ENCODE measurements around the gene ABCA8.
"Not testable (repeated sequence)": the region's sequence is repeated elsewhere in the genome, so short reads cannot be mapped to it uniquely, and the experiment has no call there.

Gene ABCA8

DNA sequence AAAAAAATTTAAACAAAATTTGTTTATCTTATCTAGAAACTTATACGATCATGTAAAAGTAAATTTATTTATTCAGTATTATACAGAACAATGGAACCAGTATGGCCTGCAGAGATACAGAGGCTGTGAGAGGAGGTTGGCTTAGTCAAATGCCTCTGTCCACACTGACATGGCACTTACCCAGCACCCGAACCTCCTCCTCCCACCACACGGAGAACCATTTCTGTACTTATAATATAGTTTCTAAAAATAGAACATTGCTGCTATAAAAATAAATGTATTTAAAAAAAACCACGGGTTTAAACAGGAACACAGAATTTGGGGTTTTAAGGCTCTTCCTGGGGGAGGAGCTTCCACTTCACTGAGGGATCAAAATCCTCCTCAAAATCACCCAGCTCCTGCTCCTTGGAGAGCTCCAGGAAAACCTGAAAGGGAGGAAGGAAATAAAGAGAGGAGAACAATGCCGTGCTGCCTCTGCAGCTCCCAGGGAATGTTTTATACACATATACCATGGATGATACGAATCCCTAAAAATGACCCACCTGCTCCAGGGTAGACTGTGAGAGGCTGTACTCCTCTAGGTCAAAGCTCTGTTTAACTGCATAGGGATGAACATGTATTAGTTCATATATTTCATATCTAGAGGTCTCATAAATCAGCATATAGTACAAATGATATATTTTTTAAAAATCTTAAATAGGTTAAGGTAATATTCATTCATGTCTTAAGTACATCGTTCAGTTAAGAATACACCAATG is 87.3 kb downstream of the ABCA8 start:
- DNase-seq (ENCODE audit: low read depth), result no peak

DNA sequence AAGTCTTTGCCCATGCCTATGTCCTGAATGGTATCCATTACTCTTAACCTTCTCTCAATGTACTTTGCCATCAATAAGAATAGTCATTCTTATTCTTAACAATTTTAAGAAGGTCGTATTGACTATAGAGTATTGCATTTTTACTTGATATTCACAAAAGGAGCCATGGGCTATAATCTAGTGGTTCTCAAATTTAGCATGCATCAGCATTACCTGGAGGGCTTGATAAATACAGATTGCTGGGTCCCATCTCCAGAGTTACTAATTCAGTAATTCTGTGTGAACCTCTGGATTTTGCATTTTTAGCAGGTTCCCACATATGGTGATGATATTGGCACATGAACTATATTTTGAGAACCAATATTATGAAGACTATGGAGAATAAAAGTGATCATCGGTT is 89.6 kb downstream of the ABCA8 start:
- DNase-seq (ENCODE audit: low read depth), result no peak

DNA sequence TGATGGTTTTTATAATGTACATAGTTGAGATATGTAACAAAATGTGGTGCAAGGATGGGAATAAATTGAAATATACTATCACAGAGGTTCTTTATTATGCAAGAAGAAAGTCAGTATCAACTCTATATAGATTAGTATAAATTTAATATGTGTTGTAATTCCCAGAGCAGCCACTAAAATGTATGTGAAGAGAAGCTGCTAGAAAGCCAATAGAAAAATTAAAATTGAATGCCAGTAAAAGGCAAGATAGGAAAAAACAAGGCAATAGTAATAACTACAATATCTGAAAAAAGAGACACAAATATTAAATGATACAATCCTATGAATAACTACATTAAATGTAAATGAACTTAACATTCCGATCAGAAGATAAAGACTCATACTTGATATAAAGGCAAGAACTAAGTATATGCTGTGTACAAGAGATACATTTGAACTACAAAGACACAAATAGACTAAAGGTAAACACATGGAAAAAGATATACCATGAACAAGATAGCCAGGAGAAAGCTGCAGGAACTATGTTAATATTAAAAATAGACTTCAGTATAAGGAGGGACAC is 92.0 kb downstream of the ABCA8 start:
- no peak for DNase-seq (ENCODE audit: low read depth)

DNA sequence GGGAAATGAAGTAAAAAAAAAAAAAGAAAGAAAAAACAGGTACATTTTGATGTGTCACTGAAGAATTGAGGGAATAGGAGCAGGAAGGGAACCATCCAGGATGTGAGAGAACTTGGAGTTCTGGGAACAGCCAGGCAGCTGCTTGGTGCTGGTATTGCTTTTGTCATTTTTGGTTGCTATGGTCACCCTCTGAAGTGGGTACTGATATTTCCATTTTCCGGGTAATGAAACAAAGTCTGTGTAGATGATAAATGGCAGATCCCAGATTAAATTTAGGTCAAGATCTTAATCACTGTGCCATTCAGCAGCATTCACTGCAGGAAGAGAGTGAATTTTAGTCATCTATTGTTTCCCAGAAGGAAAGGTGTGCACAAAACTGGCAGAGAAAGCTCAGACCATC is 93.6 kb downstream of the ABCA8 start:
- no peak for DNase-seq (ENCODE audit: low read depth)

DNA sequence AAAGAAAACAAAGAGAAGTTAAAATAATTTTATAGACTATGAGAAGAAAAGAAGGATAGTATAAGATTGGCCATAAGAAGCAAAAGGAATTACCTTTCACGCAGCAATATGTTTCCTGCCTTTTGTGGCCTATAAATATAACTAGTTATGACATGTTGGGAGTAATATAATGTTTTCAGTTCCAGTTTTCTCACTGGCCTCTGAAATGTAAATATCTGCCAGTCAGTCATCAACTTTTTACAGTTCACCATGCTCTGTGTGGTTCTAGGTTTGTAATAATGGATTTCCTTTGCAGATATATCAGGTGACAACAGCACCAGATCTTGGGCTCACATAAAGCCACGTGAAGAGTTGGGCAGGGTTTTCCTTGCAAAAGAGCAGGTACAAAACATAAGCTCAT is 94.3 kb downstream of the ABCA8 start:
- DNase-seq (ENCODE audit: low read depth), result no peak

DNA sequence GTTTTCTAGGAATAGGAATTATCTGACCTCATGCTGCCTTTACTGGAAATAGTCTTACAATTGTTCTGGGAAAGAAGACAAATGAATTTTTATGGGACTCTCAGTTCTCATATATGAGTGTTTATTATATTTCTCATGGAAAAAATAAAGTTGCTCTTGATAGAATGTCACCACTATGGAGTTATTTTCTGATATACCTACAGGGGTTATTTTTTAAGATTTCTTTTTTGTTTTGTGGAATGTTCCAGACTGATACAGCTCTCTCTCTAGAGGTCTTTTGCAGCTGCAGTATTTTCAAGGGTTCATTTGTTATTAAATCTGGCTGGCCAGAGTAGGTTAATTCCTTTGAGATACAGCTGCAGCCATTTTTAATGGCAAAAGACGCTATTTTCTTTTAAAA is 100.7 kb downstream of the ABCA8 start:
- DNase-seq (ENCODE audit: low read depth), result no peak

DNA sequence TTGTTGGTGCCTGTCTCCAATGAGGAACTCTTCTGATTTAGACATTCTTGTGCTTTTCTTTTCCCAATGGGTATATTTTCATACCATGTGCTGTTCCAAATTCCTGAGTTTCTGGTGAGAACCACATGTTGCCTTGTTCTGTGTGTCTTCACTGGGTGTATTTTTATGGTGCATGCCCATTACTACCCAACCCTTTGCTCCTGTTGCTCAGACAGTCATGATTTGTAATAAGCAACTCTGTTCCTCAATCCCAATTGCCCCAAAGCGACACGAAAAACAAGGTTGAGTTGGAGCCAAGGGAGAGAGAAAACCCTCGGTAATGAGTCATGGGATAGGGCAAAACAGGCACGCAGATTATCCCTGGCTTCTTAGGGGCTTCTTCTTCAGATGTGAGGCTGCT is 101.8 kb downstream of the ABCA8 start:
- DNase-seq (ENCODE audit: low read depth), result no peak

DNA sequence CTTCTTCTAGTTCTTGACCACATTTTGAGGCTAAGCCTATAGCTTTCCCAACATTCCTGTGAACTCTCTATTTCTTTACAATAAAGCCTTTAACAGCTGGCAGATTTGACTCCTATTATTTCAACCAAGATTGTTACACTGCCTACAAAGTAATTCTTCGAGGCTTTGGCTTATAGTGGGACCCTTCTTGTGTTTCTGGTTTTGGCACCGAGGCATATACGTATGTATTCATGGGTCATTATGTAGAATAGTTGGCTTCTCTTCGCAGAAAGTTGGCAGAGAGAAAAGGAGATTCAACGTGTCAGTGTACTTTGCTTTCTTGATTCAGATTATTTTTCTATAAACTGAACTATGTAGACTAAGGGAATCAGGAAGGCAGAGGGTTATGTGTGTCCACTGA is 102.2 kb downstream of the ABCA8 start:
- no peak for DNase-seq (ENCODE audit: low read depth)

DNA sequence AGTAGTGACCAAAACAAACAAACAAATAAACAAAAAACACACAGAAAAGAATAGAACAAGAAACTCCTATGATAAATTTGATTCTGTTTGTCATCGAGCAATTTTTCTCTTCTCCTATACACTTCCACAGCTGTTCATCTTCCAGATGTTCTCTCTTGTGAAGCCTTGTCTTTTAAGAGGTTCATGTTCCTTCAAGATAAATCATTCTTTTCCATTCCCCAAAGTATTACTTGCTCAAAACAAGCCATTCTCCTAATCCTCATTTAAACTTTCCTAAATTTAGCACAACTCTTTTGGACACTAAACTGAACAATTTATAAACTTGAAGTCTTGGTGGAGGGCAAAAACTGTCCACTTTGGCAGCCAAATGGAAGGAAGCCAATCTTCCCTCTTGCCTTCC is 103.3 kb downstream of the ABCA8 start:
- DNase-seq (ENCODE audit: low read depth), result no peak

DNA sequence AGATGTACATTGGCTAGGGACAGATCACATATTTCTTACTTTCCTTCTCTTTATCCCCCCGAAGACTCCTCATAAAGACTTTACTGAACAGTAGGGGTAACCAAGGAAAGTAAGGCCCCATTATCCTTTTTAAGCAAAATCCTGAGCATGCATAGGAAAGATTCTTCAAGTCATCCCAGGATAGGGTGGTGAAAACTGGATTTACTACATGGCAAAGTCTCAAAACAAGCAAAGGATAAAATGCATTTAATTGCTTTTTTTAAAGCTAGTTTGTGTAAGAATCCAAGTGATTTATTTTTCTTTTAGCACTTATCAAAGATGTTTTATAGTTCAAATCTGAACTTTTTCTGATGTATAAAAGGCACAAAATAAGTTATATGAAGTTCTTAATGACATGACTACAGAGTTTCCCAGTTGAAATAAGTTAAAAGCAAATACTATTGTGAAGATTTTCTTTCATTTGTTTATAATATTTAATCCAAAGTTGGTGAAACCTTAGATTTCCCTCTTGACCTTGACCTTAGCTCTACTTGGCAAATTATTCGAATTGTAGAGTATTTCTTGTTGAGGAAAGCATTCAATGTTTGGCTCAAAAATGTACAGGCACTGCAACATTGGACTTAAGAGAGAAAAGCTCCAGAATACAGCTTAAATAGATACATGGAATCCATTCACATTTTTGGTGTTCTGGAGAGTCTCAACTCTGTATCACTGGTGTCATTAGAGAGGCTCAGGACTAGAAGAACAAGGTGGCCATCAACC is 104.3 kb downstream of the ABCA8 start:
- DNase-seq (ENCODE audit: low read depth), result no peak

DNA sequence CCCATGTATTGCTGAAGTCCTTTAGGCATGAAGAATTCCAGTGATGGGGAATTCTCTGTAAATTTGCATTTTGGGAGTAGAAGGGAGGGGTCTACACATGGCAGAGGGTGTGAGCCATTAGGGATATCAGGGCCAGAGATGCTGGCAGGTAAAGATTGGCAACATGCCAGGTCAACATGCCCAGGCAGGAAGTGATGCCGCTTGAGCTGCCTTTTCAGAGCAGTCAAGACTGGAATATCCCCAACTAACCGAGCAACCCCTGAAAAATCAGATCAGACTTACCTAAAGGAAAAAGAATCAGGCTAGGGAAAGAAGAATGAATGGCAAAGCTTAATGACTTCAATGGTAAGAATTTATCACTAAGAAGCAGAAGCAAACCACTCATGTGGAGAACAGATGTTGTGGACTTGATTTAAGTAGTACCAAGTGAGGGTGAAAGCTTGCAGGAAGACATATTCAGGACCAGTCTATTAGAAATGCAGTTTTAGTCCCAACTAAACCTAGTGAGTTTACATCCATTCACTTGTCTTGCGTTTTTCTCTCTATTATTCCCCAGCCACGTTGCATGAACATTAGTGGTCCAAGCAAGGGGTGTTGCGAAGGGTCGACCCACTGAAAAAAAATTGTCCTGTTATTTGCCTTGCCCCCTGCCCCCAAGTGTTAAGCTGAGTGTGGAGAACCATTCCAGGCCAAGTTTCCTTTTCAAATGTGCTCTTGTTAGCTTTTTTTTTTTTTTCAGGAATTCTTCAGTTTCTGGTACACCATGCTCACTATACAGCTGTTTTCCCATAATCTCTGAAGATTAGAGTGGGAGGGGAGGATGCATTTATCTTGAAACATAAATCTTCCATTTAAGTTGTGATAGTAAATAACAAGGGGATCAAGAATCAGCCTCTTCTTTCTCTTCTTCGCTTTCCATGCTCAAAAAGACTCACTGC is 105.2 kb downstream of the ABCA8 start:
- DNase-seq (ENCODE audit: low read depth), result no peak

DNA sequence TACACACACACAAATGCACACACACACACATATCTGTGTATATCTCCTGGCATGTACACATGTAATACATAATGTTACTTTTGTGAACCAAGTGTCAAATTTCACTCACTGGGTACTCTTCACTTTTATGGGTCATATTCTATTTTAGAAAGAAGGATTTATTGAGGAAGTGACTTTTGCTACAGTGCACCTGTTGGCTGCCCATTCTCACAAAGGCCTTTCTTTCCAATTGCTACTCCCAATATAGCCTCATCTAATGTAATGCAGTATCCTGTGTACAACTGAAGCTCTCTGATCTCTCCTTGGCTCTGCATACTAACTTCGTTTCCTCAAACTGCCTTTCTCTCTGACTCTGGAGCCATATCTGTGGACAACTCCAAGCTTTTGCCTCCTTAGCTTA is 107.5 kb downstream of the ABCA8 start:
- no peak for DNase-seq (ENCODE audit: low read depth)

DNA sequence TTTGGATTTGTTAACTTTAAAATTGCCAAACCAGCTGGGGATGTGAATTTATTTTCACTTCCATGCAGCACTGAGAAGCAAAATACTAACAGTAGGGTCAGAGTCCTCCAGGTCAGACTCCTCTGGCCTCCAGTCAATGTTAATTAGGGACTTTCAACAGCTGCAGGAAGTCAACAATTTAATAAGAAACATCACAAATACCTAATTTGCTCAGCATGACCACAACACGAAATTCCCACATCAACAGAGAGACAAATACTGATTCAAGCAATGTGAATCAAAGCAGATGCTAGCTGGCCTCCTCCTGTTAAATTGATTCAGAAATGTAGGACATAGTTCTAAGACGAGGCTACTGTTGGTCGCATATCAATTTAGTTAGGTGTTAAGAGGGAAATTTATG is 111.7 kb downstream of the ABCA8 start:
- no peak for DNase-seq (ENCODE audit: low read depth)

DNA sequence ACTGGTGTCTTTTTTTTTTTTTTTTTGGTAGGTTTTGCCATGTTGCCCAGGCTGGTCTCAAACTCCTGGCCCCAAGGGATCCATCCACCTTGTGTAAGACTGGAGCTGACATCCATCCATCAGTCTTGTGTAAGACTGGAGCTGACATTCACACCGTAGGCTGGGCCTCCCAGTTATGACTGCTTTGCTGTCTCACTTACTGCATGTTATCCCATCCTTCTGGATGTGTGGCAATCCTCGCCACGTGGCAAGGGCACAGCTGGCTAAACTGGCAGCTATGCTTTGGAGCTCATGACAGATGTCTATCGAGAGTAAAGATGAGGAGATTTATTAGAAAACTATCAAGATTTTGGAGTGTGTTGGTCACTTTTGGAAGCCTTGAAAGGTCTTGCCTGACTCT is 115.1 kb downstream of the ABCA8 start:
- no peak for DNase-seq (ENCODE audit: low read depth)

DNA sequence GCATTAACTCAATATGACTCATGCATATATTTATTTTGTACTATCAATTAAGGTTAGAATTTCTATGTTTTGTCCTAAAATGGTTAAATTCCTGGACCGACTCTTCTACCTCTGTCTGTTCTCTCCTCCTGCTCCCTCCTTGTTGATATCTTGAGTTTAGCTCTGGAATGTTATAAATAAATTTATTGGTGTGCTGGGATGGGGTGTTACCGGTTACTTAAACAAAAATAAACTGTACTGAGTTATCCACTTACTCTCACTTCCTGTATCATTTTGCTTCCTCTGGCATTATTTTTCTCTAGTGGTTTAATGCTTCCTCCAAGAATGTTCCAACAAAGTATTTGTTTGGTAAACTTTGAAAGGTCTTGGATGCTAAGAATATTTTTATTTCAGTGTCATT is 120.1 kb downstream of the ABCA8 start:
- no peak for DNase-seq (ENCODE audit: low read depth)

DNA sequence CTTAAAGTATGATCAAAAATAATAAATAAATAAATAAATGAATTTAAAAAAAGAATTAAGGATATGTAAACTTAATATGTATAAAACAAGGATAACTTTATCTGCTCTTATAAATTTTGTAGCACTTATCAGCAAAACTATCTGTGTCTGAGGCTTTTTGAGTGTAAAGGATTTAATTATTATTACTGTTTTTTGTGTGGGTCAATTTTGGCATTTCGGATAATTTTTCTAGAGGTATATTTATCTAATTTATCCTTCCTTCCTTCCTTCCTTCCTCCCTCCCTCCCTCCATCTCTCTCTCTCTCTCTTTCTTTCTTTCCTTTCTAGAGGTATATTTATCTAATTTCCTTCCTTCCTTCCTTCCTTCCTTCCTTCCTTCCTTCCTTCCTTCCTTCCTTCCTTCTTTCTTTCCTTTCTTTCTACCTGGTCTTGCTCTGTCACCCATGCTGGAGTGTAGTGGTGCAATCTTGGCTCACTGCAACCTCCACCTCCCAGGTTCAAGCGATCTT is 120.8 kb downstream of the ABCA8 start:
- DNase-seq (ENCODE audit: low read depth), result no peak

DNA sequence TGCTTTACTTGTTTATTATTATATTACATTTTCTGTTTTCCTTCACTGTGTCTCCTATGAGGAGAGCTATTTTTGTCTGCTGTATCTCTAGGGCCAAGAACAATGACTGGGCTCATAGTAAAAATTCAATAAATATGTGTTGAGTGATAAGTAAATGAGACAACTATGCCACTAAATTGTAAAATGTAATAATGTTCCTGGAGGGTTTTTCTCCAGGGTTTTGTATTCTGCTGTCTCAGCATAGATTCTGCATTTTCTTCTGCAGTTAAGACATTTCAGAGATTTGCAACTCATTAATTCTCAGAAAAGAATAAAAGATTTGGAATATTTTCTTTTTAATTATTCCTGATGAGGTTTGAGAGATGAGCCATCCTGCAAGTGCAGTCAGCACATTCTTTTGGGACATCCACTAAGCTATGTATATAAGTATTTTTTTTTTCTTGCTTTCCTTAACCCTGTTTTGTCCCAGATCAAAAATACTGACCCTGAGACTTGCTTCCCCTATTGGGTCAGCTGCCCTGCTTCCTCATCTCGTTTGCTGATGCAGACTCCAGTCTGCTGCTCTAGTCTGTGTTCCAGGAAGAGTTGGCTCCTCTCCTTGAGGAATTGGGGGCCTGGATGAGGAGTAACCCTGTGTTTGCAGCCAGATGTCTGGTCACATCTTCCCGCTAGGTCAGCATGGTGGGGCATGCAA is 122.9 kb downstream of the ABCA8 start:
- no peak for DNase-seq (ENCODE audit: low read depth)

DNA sequence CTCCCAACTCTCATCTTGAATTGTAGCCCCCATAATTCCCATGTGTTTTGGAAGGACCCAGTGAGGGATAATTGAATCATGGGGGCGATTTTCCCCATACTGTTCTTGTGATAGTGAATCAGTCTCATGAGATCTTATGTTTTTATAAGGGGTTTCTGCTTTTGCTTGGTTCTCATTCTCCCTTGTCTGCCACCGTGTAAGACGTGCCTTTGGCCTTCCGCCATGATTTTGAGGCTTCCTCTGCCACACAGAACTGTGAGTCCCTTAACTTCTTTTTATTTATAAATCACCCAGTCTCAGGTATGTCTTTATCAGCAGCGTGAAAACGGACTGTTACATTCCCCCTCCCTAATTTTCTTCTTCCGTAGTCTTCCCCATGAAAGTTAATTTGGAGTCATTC is 124.0 kb downstream of the ABCA8 start:
- DNase-seq (ENCODE audit: low read depth), result no peak

DNA sequence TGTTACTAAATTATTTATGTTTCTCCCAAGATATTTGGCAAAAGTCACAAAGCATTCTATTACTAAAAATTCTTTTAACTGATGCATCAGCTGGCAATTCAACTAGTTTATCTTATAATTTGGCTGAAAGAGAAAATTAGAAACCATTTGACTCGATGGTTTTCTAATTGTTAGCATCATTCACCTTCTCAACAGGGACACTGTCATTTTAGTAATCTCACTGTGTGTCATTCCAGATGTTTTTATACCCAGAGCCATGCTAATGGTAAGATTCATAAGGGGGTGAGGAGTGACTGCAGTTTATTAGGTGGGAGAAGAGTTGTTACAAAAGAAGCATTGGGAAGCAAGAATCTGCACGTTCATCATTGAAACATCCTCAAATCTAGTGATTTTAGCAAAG is 124.9 kb downstream of the ABCA8 start:
- no peak for DNase-seq (ENCODE audit: low read depth)

DNA sequence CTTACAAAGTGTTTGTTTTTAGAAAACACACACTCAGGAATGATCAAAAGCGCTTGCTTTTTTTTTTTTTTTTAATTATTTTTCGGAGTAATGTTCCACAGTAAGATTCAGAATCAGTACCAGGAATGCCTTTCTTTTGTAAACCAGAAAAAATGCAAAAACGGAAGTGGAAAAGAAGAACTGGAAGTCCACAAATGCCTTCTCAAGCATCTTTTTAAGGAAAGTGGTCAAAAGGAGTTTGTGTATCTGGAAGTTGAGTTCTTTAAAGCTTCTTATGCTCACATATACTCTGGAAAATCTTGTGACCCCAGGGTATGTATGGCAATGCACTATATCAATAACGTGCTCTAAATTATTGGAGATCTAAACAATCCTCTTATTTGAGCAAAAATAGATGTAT is 126.0 kb downstream of the ABCA8 start:
- DNase-seq (ENCODE audit: low read depth), result no peak

DNA sequence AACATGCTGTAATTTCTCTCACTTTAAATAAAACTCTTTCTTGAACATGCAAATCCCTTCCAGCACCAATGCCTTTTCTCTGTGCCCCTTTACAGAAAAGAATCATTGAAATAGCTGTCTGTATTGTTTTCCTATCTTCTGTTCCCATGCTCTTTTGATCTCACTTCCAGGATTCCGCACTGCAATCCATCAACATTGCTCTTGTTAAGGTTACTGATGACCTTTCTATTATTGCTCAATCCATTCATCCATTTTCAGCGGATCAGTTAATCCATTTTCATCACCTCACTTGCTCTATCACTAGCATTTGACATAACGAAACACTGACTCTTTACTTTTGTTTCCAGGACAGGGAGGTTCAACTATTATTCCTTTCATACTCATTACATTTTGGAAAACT is 130.5 kb downstream of the ABCA8 start:
- no peak for DNase-seq (ENCODE audit: low read depth)

DNA sequence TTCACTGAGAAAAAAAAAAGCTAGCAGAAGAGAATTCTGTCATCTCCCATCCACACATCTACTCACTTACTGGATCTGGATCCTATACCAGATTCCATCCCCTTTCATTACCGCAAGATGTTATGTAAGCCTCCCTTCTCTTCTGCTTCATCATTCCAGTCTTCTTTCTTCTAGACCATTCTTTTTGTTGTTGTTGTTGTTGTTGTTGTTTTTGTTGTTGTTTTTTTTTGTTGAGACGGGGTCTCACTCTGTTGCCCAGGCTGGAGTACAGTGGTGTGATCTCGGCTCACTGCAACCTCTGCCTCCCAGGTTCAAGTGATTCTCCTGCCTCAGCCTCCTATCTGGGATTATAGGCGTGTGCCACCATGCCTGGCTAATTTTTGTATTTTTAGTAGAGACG is 131.0 kb downstream of the ABCA8 start:
- DNase-seq (ENCODE audit: low read depth), result not testable (repeated sequence)

All from CMK (cell line).